Measurements from ENCODE around the gene CCDC136. TPM values are rescaled to one million over a fixed set of nuclear protein-coding genes. Genes with fewer than 3 reads are reported as not detected.

Gene CCDC136
- total RNA-seq, 1 donor from 2014 or later = 44.2 TPM

DNA sequence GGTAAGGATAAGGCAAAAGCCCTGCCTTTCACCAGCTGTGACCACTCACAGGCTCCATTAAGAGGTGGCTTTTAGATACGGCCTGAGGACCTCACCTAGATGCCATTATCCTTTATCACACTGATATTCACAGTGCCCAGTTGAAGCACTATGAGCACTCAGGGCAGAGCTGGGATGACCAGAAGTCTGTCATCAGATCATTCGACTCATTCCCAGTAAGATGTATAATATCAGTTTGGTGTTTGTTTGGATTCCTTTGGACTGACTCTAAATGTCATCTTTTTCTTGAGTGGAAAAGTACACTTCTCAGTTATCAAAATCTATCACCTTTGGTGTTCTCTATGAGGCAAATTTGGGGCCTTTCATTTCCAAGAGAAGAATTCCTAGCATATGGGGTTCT, 18.7 kb downstream of the CCDC136 start:
- no peak overlapping the region for H3K27ac Mint-ChIP-seq
- no peak for DNase-seq (ENCODE audit: extremely low spot score, unreplicated experiment)
- H3K9me3 Mint-ChIP-seq = no peaks in the 10 kb centered on the region
- no peak overlapping the region for H3K4me3 Mint-ChIP-seq
- no peaks in the 10 kb centered on the region for H3K4me1 Mint-ChIP-seq (ENCODE audit: unreplicated experiment)
- no peak for TF ChIP-seq CTCF (conservative IDR thresholded peaks at IDR 0.05)
- peaks cover 2% of the 10 kb centered on the region for H3K27me3 Mint-ChIP-seq
- H3K36me3 Mint-ChIP-seq = peaks cover 4% of the 10 kb centered on the region

- Mint-ChIP-seq H3K4me1 (ENCODE audit: unreplicated experiment) (no peaks in the 10 kb centered on the region), H3K4me3 (no peak overlapping the region), H3K36me3 (peaks cover 4% of the 10 kb centered on the region), H3K9me3 (no peaks in the 10 kb centered on the region), H3K27ac (no peak overlapping the region), H3K27me3 (peaks cover 4% of the 10 kb centered on the region)
- TF ChIP-seq CTCF (conservative IDR thresholded peaks at IDR 0.05) = no peak
- DNase-seq (ENCODE audit: extremely low spot score, unreplicated experiment) = no peak
Measured at GRCh38 chr7:128810997-128811396, 19.2 kb downstream of the CCDC136 start.

DNA sequence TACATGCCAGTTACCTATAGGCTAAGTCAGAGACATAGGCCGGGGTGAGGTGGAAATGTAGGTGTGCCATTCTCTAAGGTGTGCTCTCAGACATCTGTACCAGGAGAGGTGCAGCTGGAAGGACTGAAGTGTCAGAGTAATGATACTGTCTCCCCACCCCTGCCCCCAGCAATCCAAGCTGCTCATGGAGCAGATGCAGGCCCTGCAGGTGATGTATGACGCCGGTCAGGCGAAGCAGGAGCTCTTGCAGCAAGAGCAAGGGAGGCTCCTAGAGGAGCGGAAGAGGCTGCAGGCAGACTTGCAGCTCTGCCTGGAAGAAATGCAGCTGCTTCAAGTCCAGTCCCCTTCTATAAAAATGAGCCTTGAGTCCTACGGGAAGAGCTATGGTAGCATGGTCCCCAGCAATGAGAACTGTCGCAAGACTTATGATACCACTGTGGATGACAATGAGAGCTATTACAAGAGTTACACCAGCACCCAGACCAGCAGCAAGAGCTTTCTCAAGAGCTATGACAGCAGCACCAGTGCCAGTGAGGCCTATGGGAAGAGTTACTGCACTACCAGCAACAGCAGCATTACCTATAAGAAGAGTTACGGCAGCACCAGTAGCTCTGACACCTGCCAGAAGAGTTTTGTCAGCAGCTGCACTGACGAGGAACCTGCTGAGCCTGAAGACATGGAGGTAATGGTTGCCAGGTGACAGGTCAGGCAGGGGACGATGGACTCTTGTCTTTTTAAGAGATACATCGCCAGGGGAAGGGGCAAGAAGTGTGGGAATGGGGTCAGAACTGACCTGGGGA, 20.1 kb downstream of the CCDC136 start:
- no peak overlapping the region for H3K4me3 Mint-ChIP-seq
- no peaks in the 10 kb centered on the region for H3K4me1 Mint-ChIP-seq (ENCODE audit: unreplicated experiment)
- no peaks in the 10 kb centered on the region for H3K9me3 Mint-ChIP-seq
- no peak for TF ChIP-seq CTCF (conservative IDR thresholded peaks at IDR 0.05)
- peaks cover 4% of the 10 kb centered on the region for H3K36me3 Mint-ChIP-seq
- H3K27me3 Mint-ChIP-seq = peaks cover 4% of the 10 kb centered on the region
- no peak overlapping the region for H3K27ac Mint-ChIP-seq
- no peak for DNase-seq (ENCODE audit: extremely low spot score, unreplicated experiment)

GRCh38 chr7:128812514-128813168, 20.9 kb downstream of the CCDC136 start:
- H3K4me3 Mint-ChIP-seq = no peak overlapping the region
- peaks cover 4% of the 10 kb centered on the region for H3K36me3 Mint-ChIP-seq
- no peaks in the 10 kb centered on the region for H3K9me3 Mint-ChIP-seq
- H3K27me3 Mint-ChIP-seq = peaks cover 4% of the 10 kb centered on the region
- no peak overlapping the region for H3K27ac Mint-ChIP-seq
- no peaks in the 10 kb centered on the region for H3K4me1 Mint-ChIP-seq (ENCODE audit: unreplicated experiment)
- no peak for DNase-seq (ENCODE audit: extremely low spot score, unreplicated experiment)
- TF ChIP-seq CTCF (conservative IDR thresholded peaks at IDR 0.05) = no peak

DNA sequence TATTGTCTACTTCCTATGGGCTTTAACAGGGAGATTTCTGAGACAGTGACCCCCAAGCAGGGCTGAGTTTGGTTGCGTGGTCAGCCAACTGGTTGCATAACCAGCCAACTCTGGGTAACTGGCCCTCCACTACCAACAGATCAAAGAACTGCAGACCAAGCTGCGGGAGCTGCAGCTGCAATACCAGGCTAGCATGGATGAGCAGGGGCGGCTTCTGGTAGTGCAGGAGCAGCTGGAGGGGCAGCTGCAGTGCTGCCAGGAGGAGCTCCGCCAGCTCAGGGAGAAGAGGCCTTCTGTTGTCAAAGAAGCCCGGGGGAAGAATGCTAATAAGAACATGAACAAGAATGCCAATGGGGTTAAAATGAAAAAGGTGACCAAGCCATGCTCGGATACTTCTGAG, 22.7 kb downstream of the CCDC136 start:
- no peak overlapping the region for H3K27ac Mint-ChIP-seq
- TF ChIP-seq CTCF (conservative IDR thresholded peaks at IDR 0.05) = no peak
- DNase-seq (ENCODE audit: extremely low spot score, unreplicated experiment) = no peak
- H3K9me3 Mint-ChIP-seq = no peaks in the 10 kb centered on the region
- peaks cover 4% of the 10 kb centered on the region for H3K36me3 Mint-ChIP-seq
- peaks cover 4% of the 10 kb centered on the region for H3K27me3 Mint-ChIP-seq
- H3K4me1 Mint-ChIP-seq (ENCODE audit: unreplicated experiment) = no peaks in the 10 kb centered on the region
- no peak overlapping the region for H3K4me3 Mint-ChIP-seq

Measured in type B pancreatic cell (in vitro differentiated cells).